ENCODE results near the gene KBTBD2.

Gene KBTBD2

GRCh38 chr7:32935558-32935957 lies 44.0 kb upstream of the KBTBD2 start:
- no peak overlapping the region for H3K4me2 ChIP-seq (ENCODE audit: low read length)
- no peak overlapping the region for H4K91ac ChIP-seq (ENCODE audit: low read depth, low read length)
- no peaks in the 10 kb centered on the region for H3K79me1 ChIP-seq (ENCODE audit: low read length)
- H3K4ac ChIP-seq (ENCODE audit: low read depth, low read length), result no peak overlapping the region
- no peak overlapping the region for H4K8ac ChIP-seq (ENCODE audit: low read depth, low read length)
- H3K27ac ChIP-seq (ENCODE audit: low read depth, low read length), result no peak overlapping the region
- no peak overlapping the region for H2BK12ac ChIP-seq (ENCODE audit: low read length)
- no peak overlapping the region for H3K18ac ChIP-seq (ENCODE audit: low read length)
- H3K14ac ChIP-seq (ENCODE audit: low read length), result no peak overlapping the region
- DNase-seq, result no peak
- no peaks in the 10 kb centered on the region for H3K9me3 ChIP-seq (ENCODE audit: insufficient read depth, low read depth, low read length)
- H2AK5ac ChIP-seq (ENCODE audit: low read length), result no peak overlapping the region
- no peak overlapping the region for H3K23ac ChIP-seq (ENCODE audit: low read length)
- WGBS (ENCODE audit: extremely low coverage, insufficient coverage, insufficient read length), result no CpG with 5 or more reads among the region's 1 CpG
- no peak overlapping the region for H3K4me3 ChIP-seq (ENCODE audit: low read depth, low read length)
- no peaks in the 10 kb centered on the region for H3K36me3 ChIP-seq (ENCODE audit: control insufficient read depth in 1 of 2, insufficient read depth in 2 of 2, low read length in 2 of 2)
- H3K79me2 ChIP-seq (ENCODE audit: control insufficient read depth, insufficient read depth, low read length, poor library complexity), result no peaks in the 10 kb centered on the region
- H2BK120ac ChIP-seq (ENCODE audit: insufficient read depth, low read length, poor library complexity), result no peak overlapping the region
- H2AFZ ChIP-seq (ENCODE audit: insufficient read depth, low read length, poor library complexity), result no peak overlapping the region
- H3K27me3 ChIP-seq (ENCODE audit: insufficient read depth, low read length), result no peaks in the 10 kb centered on the region
- H3K4me1 ChIP-seq (ENCODE audit: control insufficient read depth in 1 of 2, insufficient read depth in 2 of 2, low read length in 2 of 2), result no peaks in the 10 kb centered on the region
- H4K12ac ChIP-seq (ENCODE audit: low read depth, low read length), result no peak overlapping the region
- no peak overlapping the region for H3K9ac ChIP-seq (ENCODE audit: low read length)
- no peak overlapping the region for H2BK5ac ChIP-seq (ENCODE audit: low read depth, low read length, poor library complexity)

GRCh38 chr7:32930378-32930777 lies 38.8 kb upstream of the KBTBD2 start:
- no peak overlapping the region for H2AFZ ChIP-seq (ENCODE audit: insufficient read depth, low read length, poor library complexity)
- H3K4me1 ChIP-seq (ENCODE audit: control insufficient read depth in 1 of 2, insufficient read depth in 2 of 2, low read length in 2 of 2), result no peaks in the 10 kb centered on the region
- no peak overlapping the region for H2BK12ac ChIP-seq (ENCODE audit: low read length)
- no peaks in the 10 kb centered on the region for H3K9me3 ChIP-seq (ENCODE audit: insufficient read depth, low read depth, low read length)
- H3K36me3 ChIP-seq (ENCODE audit: control insufficient read depth in 1 of 2, insufficient read depth in 2 of 2, low read length in 2 of 2), result no peaks in the 10 kb centered on the region
- no peak overlapping the region for H2BK5ac ChIP-seq (ENCODE audit: low read depth, low read length, poor library complexity)
- no peak overlapping the region for H3K4me2 ChIP-seq (ENCODE audit: low read length)
- H4K8ac ChIP-seq (ENCODE audit: low read depth, low read length), result no peak overlapping the region
- no peak overlapping the region for H3K18ac ChIP-seq (ENCODE audit: low read length)
- no peaks in the 10 kb centered on the region for H3K79me2 ChIP-seq (ENCODE audit: control insufficient read depth, insufficient read depth, low read length, poor library complexity)
- H3K14ac ChIP-seq (ENCODE audit: low read length), result no peak overlapping the region
- H4K12ac ChIP-seq (ENCODE audit: low read depth, low read length), result no peak overlapping the region
- no peak overlapping the region for H2AK5ac ChIP-seq (ENCODE audit: low read length)
- DNase-seq, result no peak
- no CpG with 5 or more reads among the region's 7 CpGs for WGBS (ENCODE audit: extremely low coverage, insufficient coverage, insufficient read length)
- H3K9ac ChIP-seq (ENCODE audit: low read length), result no peak overlapping the region
- no peak overlapping the region for H3K27ac ChIP-seq (ENCODE audit: low read depth, low read length)
- no peak overlapping the region for H3K4me3 ChIP-seq (ENCODE audit: low read depth, low read length)
- H3K27me3 ChIP-seq (ENCODE audit: insufficient read depth, low read length), result no peaks in the 10 kb centered on the region
- H3K23ac ChIP-seq (ENCODE audit: low read length), result no peak overlapping the region
- no peak overlapping the region for H4K91ac ChIP-seq (ENCODE audit: low read depth, low read length)
- no peak overlapping the region for H2BK120ac ChIP-seq (ENCODE audit: insufficient read depth, low read length, poor library complexity)
- no peaks in the 10 kb centered on the region for H3K79me1 ChIP-seq (ENCODE audit: low read length)
- no peak overlapping the region for H3K4ac ChIP-seq (ENCODE audit: low read depth, low read length)

GRCh38 chr7:32929430-32930143 lies 38.0 kb upstream of the KBTBD2 start:
- no peak overlapping the region for H4K12ac ChIP-seq (ENCODE audit: low read depth, low read length)
- no peaks in the 10 kb centered on the region for H3K79me2 ChIP-seq (ENCODE audit: control insufficient read depth, insufficient read depth, low read length, poor library complexity)
- H4K8ac ChIP-seq (ENCODE audit: low read depth, low read length), result no peak overlapping the region
- no peaks in the 10 kb centered on the region for H3K4me1 ChIP-seq (ENCODE audit: control insufficient read depth in 1 of 2, insufficient read depth in 2 of 2, low read length in 2 of 2)
- WGBS (ENCODE audit: extremely low coverage, insufficient coverage, insufficient read length), result no CpG with 5 or more reads among the region's 13 CpGs
- no peak overlapping the region for H3K23ac ChIP-seq (ENCODE audit: low read length)
- H3K79me1 ChIP-seq (ENCODE audit: low read length), result no peaks in the 10 kb centered on the region
- H2BK12ac ChIP-seq (ENCODE audit: low read length), result no peak overlapping the region
- H3K4me2 ChIP-seq (ENCODE audit: low read length), result no peak overlapping the region
- H3K4ac ChIP-seq (ENCODE audit: low read depth, low read length), result no peak overlapping the region
- H3K9ac ChIP-seq (ENCODE audit: low read length), result no peak overlapping the region
- no peak overlapping the region for H2BK120ac ChIP-seq (ENCODE audit: insufficient read depth, low read length, poor library complexity)
- H3K27me3 ChIP-seq (ENCODE audit: insufficient read depth, low read length), result no peaks in the 10 kb centered on the region
- H4K91ac ChIP-seq (ENCODE audit: low read depth, low read length), result no peak overlapping the region
- no peaks in the 10 kb centered on the region for H3K9me3 ChIP-seq (ENCODE audit: insufficient read depth, low read depth, low read length)
- no peak overlapping the region for H2AK5ac ChIP-seq (ENCODE audit: low read length)
- no peak overlapping the region for H2BK5ac ChIP-seq (ENCODE audit: low read depth, low read length, poor library complexity)
- no peak overlapping the region for H3K14ac ChIP-seq (ENCODE audit: low read length)
- no peak overlapping the region for H2AFZ ChIP-seq (ENCODE audit: insufficient read depth, low read length, poor library complexity)
- no peaks in the 10 kb centered on the region for H3K36me3 ChIP-seq (ENCODE audit: control insufficient read depth in 1 of 2, insufficient read depth in 2 of 2, low read length in 2 of 2)
- H3K4me3 ChIP-seq (ENCODE audit: low read depth, low read length), result no peak overlapping the region
- no peak for DNase-seq
- no peak overlapping the region for H3K27ac ChIP-seq (ENCODE audit: low read depth, low read length)
- no peak overlapping the region for H3K18ac ChIP-seq (ENCODE audit: low read length)

GRCh38 chr7:32928785-32929298 lies 37.3 kb upstream of the KBTBD2 start:
- Histone ChIP-seq H2BK12ac (ENCODE audit: low read length) (no peak overlapping the region), H2BK5ac (ENCODE audit: low read depth, low read length, poor library complexity) (no peak overlapping the region), H3K27ac (ENCODE audit: low read depth, low read length) (no peak overlapping the region), H3K23ac (ENCODE audit: low read length) (no peak overlapping the region), H3K4me3 (ENCODE audit: low read depth, low read length) (no peak overlapping the region), H3K14ac (ENCODE audit: low read length) (no peak overlapping the region), H3K9me3 (ENCODE audit: insufficient read depth, low read depth, low read length) (no peaks in the 10 kb centered on the region), H2AK5ac (ENCODE audit: low read length) (no peak overlapping the region), H3K4ac (ENCODE audit: low read depth, low read length) (no peak overlapping the region), H4K12ac (ENCODE audit: low read depth, low read length) (no peak overlapping the region), H3K4me1 (ENCODE audit: control insufficient read depth in 1 of 2, insufficient read depth in 2 of 2, low read length in 2 of 2) (no peaks in the 10 kb centered on the region), H3K27me3 (ENCODE audit: insufficient read depth, low read length) (no peaks in the 10 kb centered on the region), H4K91ac (ENCODE audit: low read depth, low read length) (no peak overlapping the region), H3K9ac (ENCODE audit: low read length) (no peak overlapping the region), H3K79me2 (ENCODE audit: control insufficient read depth, insufficient read depth, low read length, poor library complexity) (no peaks in the 10 kb centered on the region), H3K18ac (ENCODE audit: low read length) (no peak overlapping the region), H2AFZ (ENCODE audit: insufficient read depth, low read length, poor library complexity) (no peak overlapping the region), H3K36me3 (ENCODE audit: control insufficient read depth in 1 of 2, insufficient read depth in 2 of 2, low read length in 2 of 2) (no peaks in the 10 kb centered on the region), H3K79me1 (ENCODE audit: low read length) (no peaks in the 10 kb centered on the region), H2BK120ac (ENCODE audit: insufficient read depth, low read length, poor library complexity) (no peak overlapping the region), H4K8ac (ENCODE audit: low read depth, low read length) (no peak overlapping the region), H3K4me2 (ENCODE audit: low read length) (no peak overlapping the region)
- no peak for DNase-seq
- WGBS (ENCODE audit: extremely low coverage, insufficient coverage, insufficient read length), result no CpG with 5 or more reads among the region's 2 CpGs
